Nephron progenitor cell (in vitro differentiated cells): ENCODE results near the gene DARS1.

Experiments used
- DNase-seq: peaks from one replicate; pipeline ENCODE4 v3.0.0; 2021
- H3K27ac Mint-ChIP-seq: 2 replicates; pipeline ENCODE4 v1.8.0; 2021; ENCODE audit warnings: mild to moderate bottlenecking, moderate library complexity, mixed read lengths
- H3K27me3 Mint-ChIP-seq: 2 replicates; pipeline ENCODE4 v1.8.0; 2021; ENCODE audit warnings: mild to moderate bottlenecking, low read depth, mixed read lengths; ENCODE audit not compliant: poor library complexity
- H3K36me3 Mint-ChIP-seq: 2 replicates; pipeline ENCODE4 v1.8.0; 2021; ENCODE audit warnings: low read depth, mixed read lengths
- H3K4me1 Mint-ChIP-seq: 2 replicates; pipeline ENCODE4 v1.8.0; 2021; ENCODE audit warnings: mixed read lengths
- H3K4me3 Mint-ChIP-seq: 2 replicates; pipeline ENCODE4 v1.8.0; 2021; ENCODE audit warnings: mild to moderate bottlenecking, moderate library complexity, mixed read lengths
- H3K9me3 Mint-ChIP-seq: 2 replicates; pipeline ENCODE4 v1.8.0; 2021; ENCODE audit warnings: mild to moderate bottlenecking, moderate library complexity, mixed read lengths
- CTCF ChIP-seq: fragments of 200-600 bp; sonication (generic); IDR thresholded peaks from 2 replicates; pipeline ENCODE4 v1.5.0; 2021; ENCODE audit warnings: antibody characterized with exemption

Gene DARS1

GRCh38 chr2:136030406-136030805 lies 45.0 kb upstream of the DARS1 start:
- DNase-seq, result no peak
- Mint-ChIP-seq H3K4me3 (no peak overlapping the region), H3K27ac (peak overlapping the region; percentile 66), H3K4me1 (peaks cover 73% of the 10 kb centered on the region), H3K27me3 (no peaks in the 10 kb centered on the region), H3K36me3 (no peaks in the 10 kb centered on the region), H3K9me3 (no peaks in the 10 kb centered on the region)
- no peak for TF ChIP-seq CTCF

- no peak for TF ChIP-seq CTCF
- Mint-ChIP-seq H3K4me1 (peaks cover 85% of the 10 kb centered on the region), H3K27me3 (no peaks in the 10 kb centered on the region), H3K9me3 (no peaks in the 10 kb centered on the region), H3K4me3 (no peak overlapping the region), H3K27ac (peak overlapping the region; percentile 16), H3K36me3 (no peaks in the 10 kb centered on the region)
- no peak for DNase-seq
Measured at GRCh38 chr2:136029149-136029548, 43.7 kb upstream of the DARS1 start.

- Mint-ChIP-seq H3K4me3 (no peak overlapping the region), H3K4me1 (peaks cover 91% of the 10 kb centered on the region), H3K27ac (no peak overlapping the region), H3K9me3 (no peaks in the 10 kb centered on the region), H3K27me3 (no peaks in the 10 kb centered on the region), H3K36me3 (no peaks in the 10 kb centered on the region)
- no peak for TF ChIP-seq CTCF
- DNase-seq, result no peak
Measured at GRCh38 chr2:136028001-136028400, 42.6 kb upstream of the DARS1 start.

- H3K9me3 Mint-ChIP-seq, result no peaks in the 10 kb centered on the region
- no peak for TF ChIP-seq CTCF
- DNase-seq, result no peak
- peak overlapping the region; percentile 13 for H3K27ac Mint-ChIP-seq
- H3K4me3 Mint-ChIP-seq, result no peak overlapping the region
- H3K27me3 Mint-ChIP-seq, result no peaks in the 10 kb centered on the region
- H3K36me3 Mint-ChIP-seq, result no peaks in the 10 kb centered on the region
- H3K4me1 Mint-ChIP-seq, result peaks cover 91% of the 10 kb centered on the region
Measured at GRCh38 chr2:136027112-136027511, 41.7 kb upstream of the DARS1 start.

- peak; percentile 87 for DNase-seq
- no peaks in the 10 kb centered on the region for H3K9me3 Mint-ChIP-seq
- TF ChIP-seq CTCF, result no peak
- peak overlapping the region; percentile 99 for H3K27ac Mint-ChIP-seq
- H3K4me3 Mint-ChIP-seq, result peak overlapping the region; percentile 75
- H3K4me1 Mint-ChIP-seq, result peaks cover 91% of the 10 kb centered on the region
- H3K36me3 Mint-ChIP-seq, result no peaks in the 10 kb centered on the region
- no peaks in the 10 kb centered on the region for H3K27me3 Mint-ChIP-seq
Measured at GRCh38 chr2:136025057-136025973, 39.9 kb upstream of the DARS1 start.

GRCh38 chr2:136024616-136025015 lies 39.2 kb upstream of the DARS1 start:
- Mint-ChIP-seq H3K36me3 (no peaks in the 10 kb centered on the region), H3K4me1 (peaks cover 91% of the 10 kb centered on the region), H3K9me3 (no peaks in the 10 kb centered on the region), H3K27ac (peak overlapping the region; percentile 99), H3K27me3 (no peaks in the 10 kb centered on the region), H3K4me3 (peak overlapping the region; percentile 75)
- TF ChIP-seq CTCF, result no peak
- no peak for DNase-seq
